ENCODE results near the gene LY9. TPM values are rescaled to one million over a fixed set of nuclear protein-coding genes. Genes with fewer than 3 reads are reported as not detected.

Gene LY9
- total RNA-seq, 1 donor from 2014 or later = not detected

- Mint-ChIP-seq H3K4me1 (no peaks in the 10 kb centered on the region), H3K27me3 (ENCODE audit: low read depth) (no peaks in the 10 kb centered on the region), H3K4me3 (no peak overlapping the region), H3K27ac (no peak overlapping the region), H3K36me3 (no peaks in the 10 kb centered on the region), H3K9me3 (no peaks in the 10 kb centered on the region)
- TF ChIP-seq CTCF (IDR thresholded peaks at IDR 0.05; ENCODE audit: unreplicated experiment) = no peak
- DNase-seq (ENCODE audit: low spot score in 2 of 2, unreplicated experiment in 2 of 2) = no peak
These were observed 2.5 kb downstream of the LY9 start for GRCh38 chr1:160798439-160798838.

DNA sequence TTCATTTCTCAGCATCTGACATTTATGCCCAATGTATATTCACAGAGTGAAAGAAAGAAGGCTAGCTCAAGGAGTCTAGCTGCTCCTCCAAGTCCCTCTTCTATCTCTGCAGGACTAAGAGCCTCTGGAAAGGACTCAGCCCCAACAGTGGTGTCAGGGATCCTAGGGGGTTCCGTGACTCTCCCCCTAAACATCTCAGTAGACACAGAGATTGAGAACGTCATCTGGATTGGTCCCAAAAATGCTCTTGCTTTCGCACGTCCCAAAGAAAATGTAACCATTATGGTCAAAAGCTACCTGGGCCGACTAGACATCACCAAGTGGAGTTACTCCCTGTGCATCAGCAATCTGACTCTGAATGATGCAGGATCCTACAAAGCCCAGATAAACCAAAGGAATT is 3.7 kb downstream of the LY9 start:
- Mint-ChIP-seq H3K4me1 (no peaks in the 10 kb centered on the region), H3K27ac (no peak overlapping the region), H3K27me3 (ENCODE audit: low read depth) (no peaks in the 10 kb centered on the region), H3K4me3 (no peak overlapping the region), H3K36me3 (no peaks in the 10 kb centered on the region), H3K9me3 (peaks cover 7% of the 10 kb centered on the region)
- no peak for TF ChIP-seq CTCF (IDR thresholded peaks at IDR 0.05; ENCODE audit: unreplicated experiment)
- DNase-seq (ENCODE audit: low spot score in 2 of 2, unreplicated experiment in 2 of 2) = no peak

GRCh38 chr1:160800142-160800541 is 4.2 kb downstream of the LY9 start:
- Mint-ChIP-seq H3K27me3 (ENCODE audit: low read depth) (no peaks in the 10 kb centered on the region), H3K9me3 (peaks cover 12% of the 10 kb centered on the region), H3K36me3 (no peaks in the 10 kb centered on the region), H3K27ac (no peak overlapping the region), H3K4me3 (no peak overlapping the region), H3K4me1 (no peaks in the 10 kb centered on the region)
- no peak for DNase-seq (ENCODE audit: low spot score in 2 of 2, unreplicated experiment in 2 of 2)
- TF ChIP-seq CTCF (IDR thresholded peaks at IDR 0.05; ENCODE audit: unreplicated experiment) = no peak

DNA sequence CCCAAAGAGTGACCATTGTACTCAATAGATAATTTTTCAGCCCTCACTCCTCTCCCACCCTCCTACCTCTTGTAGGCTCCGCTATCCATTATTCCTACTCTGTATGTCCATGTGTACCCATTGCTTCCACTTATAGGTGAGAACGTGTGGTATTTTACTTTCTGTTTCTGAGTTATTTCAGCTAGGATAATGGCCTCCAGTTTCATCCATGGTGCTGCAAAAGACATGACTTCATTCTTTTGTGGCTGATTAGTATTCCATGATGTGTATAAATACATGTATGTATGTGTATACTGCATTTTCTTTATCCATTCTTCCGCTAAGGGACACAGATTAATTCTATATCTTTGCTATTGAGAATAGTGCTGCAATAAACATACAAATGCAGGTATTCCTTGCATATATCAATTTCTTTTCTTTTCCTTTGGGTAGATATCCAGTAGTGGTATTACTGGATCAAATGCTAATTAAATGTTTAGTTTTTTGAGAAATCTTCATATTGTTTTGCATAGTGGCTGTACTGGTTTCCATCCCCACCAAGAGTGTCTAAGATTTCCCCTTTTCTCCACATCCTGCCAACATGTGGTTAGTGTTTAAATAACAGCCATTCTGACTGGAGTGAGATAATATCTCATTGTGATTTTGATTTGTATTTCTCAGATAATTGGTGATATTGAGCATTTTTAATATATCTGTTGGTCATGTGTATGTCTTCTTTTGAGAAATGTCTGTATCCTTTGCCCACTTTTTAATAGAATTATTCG is 4.9 kb downstream of the LY9 start:
- Mint-ChIP-seq H3K9me3 (peaks cover 17% of the 10 kb centered on the region), H3K27ac (no peak overlapping the region), H3K36me3 (no peaks in the 10 kb centered on the region), H3K4me1 (no peaks in the 10 kb centered on the region), H3K4me3 (no peak overlapping the region), H3K27me3 (ENCODE audit: low read depth) (no peaks in the 10 kb centered on the region)
- no peak for TF ChIP-seq CTCF (IDR thresholded peaks at IDR 0.05; ENCODE audit: unreplicated experiment)
- DNase-seq (ENCODE audit: low spot score in 2 of 2, unreplicated experiment in 2 of 2) = no peak

- H3K36me3 Mint-ChIP-seq = peaks cover 6% of the 10 kb centered on the region
- no peak overlapping the region for H3K4me3 Mint-ChIP-seq
- no peak overlapping the region for H3K27ac Mint-ChIP-seq
- no peaks in the 10 kb centered on the region for H3K27me3 Mint-ChIP-seq (ENCODE audit: low read depth)
- no peak for DNase-seq (ENCODE audit: low spot score in 2 of 2, unreplicated experiment in 2 of 2)
- peaks cover 28% of the 10 kb centered on the region for H3K9me3 Mint-ChIP-seq
- no peak for TF ChIP-seq CTCF (IDR thresholded peaks at IDR 0.05; ENCODE audit: unreplicated experiment)
- no peaks in the 10 kb centered on the region for H3K4me1 Mint-ChIP-seq
These were observed 6.0 kb downstream of the LY9 start for GRCh38 chr1:160801836-160802580.
